Measurements from ENCODE around the gene SYT7. TPM values are rescaled to one million over a fixed set of nuclear protein-coding genes. Genes with fewer than 3 reads are reported as not detected.

SYT7 gene
- total and polyA plus RNA-seq, 2 of the 8 experiments (the other 6 are each of a cell fraction or from before 2014, with no cell fraction given) = 9.6 to 10.5 TPM

GRCh38 chr11:61512435-61512834 is 68.4 kb downstream of the SYT7 start (continued):
- TF ChIP-seq POLR2AphosphoS5 (IDR thresholded peaks at IDR 0.05; ENCODE audit: low read depth, low read length) (no peak), GABPA (IDR thresholded peaks at IDR 0.05; ENCODE audit: borderline replicate concordance, insufficient read depth, low read length) (no peak), TAF7 (optimal IDR thresholded peaks at IDR 0.05; ENCODE audit: borderline replicate concordance, low read depth, low read length) (no peak), RFX5 (IDR thresholded peaks at IDR 0.05; ENCODE audit: borderline replicate concordance, low read depth, low read length) (no peak)

Data from H1 (cell line).